Smooth muscle cell (in vitro differentiated cells): ENCODE measurements around the gene PPP1R13B. TPM values are rescaled to one million over a fixed set of nuclear protein-coding genes. Genes with fewer than 3 reads are reported as not detected.

ENCODE experiments used
- DNase-seq: peaks from one replicate; lab custom pipeline; 2025; ENCODE audit not compliant: unreplicated experiment; lab: John Stamatoyannopoulos, UW
- H2AFZ ChIP-seq: fragments of 200-600 bp; sonication (generic); 2 replicates; pipeline ENCODE4 v1.6.0; 2016; ENCODE audit warnings: antibody characterized with exemption, low read depth, mild to moderate bottlenecking
- H3F3A ChIP-seq: fragments of 200-600 bp; sonication (generic); 2 replicates; pipeline ENCODE4 v1.6.0; 2017; ENCODE audit warnings: antibody characterized with exemption, low read depth
- H3K27ac ChIP-seq: fragments of 200-600 bp; sonication (generic); 2 replicates; pipeline ENCODE4 v1.5.1; 2016; ENCODE audit warnings: low read depth, mild to moderate bottlenecking
- H3K27me3 ChIP-seq: fragments of 200-600 bp; sonication (generic); 2 replicates; pipeline ENCODE4 v1.6.1; 2016; ENCODE audit warnings: low read depth, mild to moderate bottlenecking
- H3K36me3 ChIP-seq: fragments of 200-600 bp; sonication (generic); 2 replicates; pipeline ENCODE4 v1.5.1; 2016; ENCODE audit warnings: low read depth
- H3K4me1 ChIP-seq: fragments of 200-600 bp; sonication (generic); 2 replicates; pipeline ENCODE4 v1.5.1; 2016; ENCODE audit warnings: low read depth
- H3K4me2 ChIP-seq: fragments of 200-600 bp; sonication (generic); 2 replicates; pipeline ENCODE4 v1.6.0; 2016; ENCODE audit warnings: mild to moderate bottlenecking
- H3K4me3 ChIP-seq: fragments of 200-600 bp; sonication (generic); 2 replicates; pipeline ENCODE4 v1.5.1; 2016; ENCODE audit warnings: mild to moderate bottlenecking
- H3K79me2 ChIP-seq: fragments of 200-600 bp; sonication (generic); 2 replicates; pipeline ENCODE4 v1.6.0; 2016; ENCODE audit warnings: low read depth, mild to moderate bottlenecking
- H3K9ac ChIP-seq: fragments of 200-600 bp; sonication (generic); 2 replicates; pipeline ENCODE4 v1.6.0; 2016; ENCODE audit warnings: low read depth
- H3K9me3 ChIP-seq: fragments of 200-600 bp; sonication (generic); replicated peaks from 2 replicates; pipeline ENCODE4 v1.5.1; 2016; ENCODE audit warnings: low read depth
- H4K20me1 ChIP-seq: fragments of 200-600 bp; sonication (generic); 2 replicates; pipeline ENCODE4 v1.6.0; 2016; ENCODE audit warnings: low read depth
- CTCF ChIP-seq: fragments of 200-600 bp; sonication (generic); IDR thresholded peaks from 2 replicates; pipeline ENCODE4 v1.5.1; 2017; ENCODE audit warnings: borderline replicate concordance, mild to moderate bottlenecking, antibody characterized with exemption; ENCODE audit not compliant: insufficient read depth, poor library complexity, severe bottlenecking
- WGBS: methylation state at CpG from one replicate; pipeline ENCODE4 v1.1.7; 2016; ENCODE audit warnings: low lambda C conversion rate; 5-methylcytosine and 5-hydroxymethylcytosine counted together
- polyA plus RNA-seq: library from polyadenylated mRNA; unstranded; fragments of >200 nt; fragmentation: Nextera tagmentation; extraction: Ambion mirVana; gene quantifications from 2 replicates; pipeline ENCODE4 v1.2.1, GENCODE V29; 2016
- total RNA-seq: library from RNA; depleted of rRNA; stranded (reverse); fragments of >200 nt; gene quantifications from 2 replicates; pipeline ENCODE4 v1.2.3, GENCODE V29; 2014

The PPP1R13B gene
- total and polyA plus RNA-seq, 2 experiments from 2014 or later, result 2.3 to 4.3 TPM

- no peaks in the 10 kb centered on the region for H3K36me3 ChIP-seq
- WGBS, result 98% methylated on average over 23 of the region's 30 CpGs
- no peaks in the 10 kb centered on the region for H3K79me2 ChIP-seq
Observed at GRCh38 chr14:103739793-103740501, 107.4 kb downstream of the PPP1R13B start.

GRCh38 chr14:103739466-103739792 is 107.9 kb downstream of the PPP1R13B start:
- Histone ChIP-seq H2AFZ (no peak overlapping the region), H3K4me3 (no peak overlapping the region), H3K27ac (no peak overlapping the region), H3F3A (no peaks in the 10 kb centered on the region), H3K36me3 (no peaks in the 10 kb centered on the region), H3K4me1 (no peaks in the 10 kb centered on the region), H4K20me1 (no peaks in the 10 kb centered on the region), H3K9me3 (no peaks in the 10 kb centered on the region), H3K79me2 (no peaks in the 10 kb centered on the region), H3K27me3 (no peaks in the 10 kb centered on the region), H3K4me2 (no peak overlapping the region), H3K9ac (no peak overlapping the region)
- TF ChIP-seq CTCF, result no peak
- no peak for DNase-seq
- WGBS, result 93% methylated on average over 6 of the region's 6 CpGs

More at GRCh38 chr14:103739793-103740501, 107.4 kb downstream of the PPP1R13B start:
- Histone ChIP-seq H3K9me3 (no peaks in the 10 kb centered on the region), H3K9ac (no peak overlapping the region), H3K27ac (no peak overlapping the region), H3K4me2 (no peak overlapping the region), H4K20me1 (no peaks in the 10 kb centered on the region), H3F3A (no peaks in the 10 kb centered on the region), H2AFZ (no peak overlapping the region), H3K4me3 (no peak overlapping the region), H3K4me1 (no peaks in the 10 kb centered on the region), H3K27me3 (no peaks in the 10 kb centered on the region)
- TF ChIP-seq CTCF, result no peak
- no peak for DNase-seq

GRCh38 chr14:103738701-103739451 is 108.5 kb downstream of the PPP1R13B start:
- Histone ChIP-seq H4K20me1 (no peaks in the 10 kb centered on the region), H3K4me3 (no peak overlapping the region), H3K27ac (no peak overlapping the region), H3K79me2 (no peaks in the 10 kb centered on the region), H3K4me1 (no peaks in the 10 kb centered on the region), H2AFZ (no peak overlapping the region), H3K9me3 (no peaks in the 10 kb centered on the region), H3K9ac (no peak overlapping the region), H3K36me3 (no peaks in the 10 kb centered on the region), H3K27me3 (no peaks in the 10 kb centered on the region), H3F3A (no peaks in the 10 kb centered on the region), H3K4me2 (no peak overlapping the region)
- TF ChIP-seq CTCF, result no peak
- no peak for DNase-seq
- WGBS, result 98% methylated on average over 34 of the region's 34 CpGs
